HL-60 (cell line): Measurements from ENCODE around the gene ZNF446.

Source experiments
- DNase-seq, 2 experiments: peaks; one replicate each; pipeline ENCODE4 v3.0.0-alpha.2; 2010 to 2020; ENCODE audit warnings: low read depth in 1 of 2, low spot score in 1 of 2
- H3K27ac ChIP-seq: fragments of 250-450 bp; sonication (Bioruptor Pico); replicated peaks from 2 replicates; pipeline ENCODE4 v1.5.1; 2020; ENCODE audit warnings: mild to moderate bottlenecking, moderate library complexity
- H3K27me3 ChIP-seq: fragments of 250-450 bp; sonication (Bioruptor Pico); 2 replicates; pipeline ENCODE4 v1.5.1; 2021; ENCODE audit warnings: mild to moderate bottlenecking, moderate library complexity; ENCODE audit not compliant: insufficient read depth, poor library complexity, severe bottlenecking
- H3K4me3 ChIP-seq: replicated peaks from 2 replicates; pipeline ENCODE4 v1.5.1; 2011; ENCODE audit warnings: mild to moderate bottlenecking, control low read depth, low read length; ENCODE audit not compliant: insufficient read depth
- GABPA ChIP-seq: IDR thresholded peaks from 2 replicates; pipeline ENCODE4 v1.6.1; 2012; ENCODE audit warnings: low read depth
- POLR2AphosphoS5 ChIP-seq: IDR thresholded peaks from 2 replicates; pipeline ENCODE4 v1.6.1; 2012; ENCODE audit warnings: low read depth
- SPI1 ChIP-seq: IDR thresholded peaks from 2 replicates; pipeline ENCODE4 v1.6.1; 2012; ENCODE audit warnings: low read depth, mild to moderate bottlenecking, borderline replicate concordance
- TF ChIP-seq, protein P1 (sequence below): IDR thresholded peaks from 2 replicates; pipeline ENCODE4 v1.6.1; 2012; ENCODE audit warnings: low read depth; ENCODE audit not compliant: insufficient replicate concordance
- TF ChIP-seq, protein P2 (sequence below): IDR thresholded peaks from one replicate; pipeline ENCODE4 v1.5.1; 2011; ENCODE audit warnings: low read length, control low read depth, inconsistent platforms; ENCODE audit not compliant: insufficient read depth

Gene ZNF446

DNA sequence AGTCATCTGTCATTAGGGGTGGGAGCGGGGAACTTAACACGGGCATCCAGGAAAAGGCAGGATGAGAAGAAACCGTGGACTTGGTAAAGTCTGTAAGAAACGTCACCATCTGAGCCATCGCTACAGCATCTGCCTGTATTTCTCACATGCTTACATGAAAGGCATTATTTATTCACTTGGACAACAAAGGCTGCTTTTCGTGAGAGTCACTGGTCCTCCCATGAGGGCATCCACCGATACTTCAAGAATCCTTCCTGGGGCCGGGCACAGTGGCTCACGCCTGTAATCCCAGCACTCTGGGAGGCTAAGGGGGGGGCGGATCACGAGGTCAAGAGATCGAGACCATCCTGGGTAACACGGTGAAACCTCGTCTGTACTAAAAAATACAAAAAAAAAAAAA lies 16.1 kb downstream of the ZNF446 start:
- Histone ChIP-seq H3K27me3 (no peaks in the 10 kb centered on the region), H3K4me3 (no peak overlapping the region), H3K27ac (no peak overlapping the region)
- no peak for DNase-seq
- TF ChIP-seq, protein P1, sequence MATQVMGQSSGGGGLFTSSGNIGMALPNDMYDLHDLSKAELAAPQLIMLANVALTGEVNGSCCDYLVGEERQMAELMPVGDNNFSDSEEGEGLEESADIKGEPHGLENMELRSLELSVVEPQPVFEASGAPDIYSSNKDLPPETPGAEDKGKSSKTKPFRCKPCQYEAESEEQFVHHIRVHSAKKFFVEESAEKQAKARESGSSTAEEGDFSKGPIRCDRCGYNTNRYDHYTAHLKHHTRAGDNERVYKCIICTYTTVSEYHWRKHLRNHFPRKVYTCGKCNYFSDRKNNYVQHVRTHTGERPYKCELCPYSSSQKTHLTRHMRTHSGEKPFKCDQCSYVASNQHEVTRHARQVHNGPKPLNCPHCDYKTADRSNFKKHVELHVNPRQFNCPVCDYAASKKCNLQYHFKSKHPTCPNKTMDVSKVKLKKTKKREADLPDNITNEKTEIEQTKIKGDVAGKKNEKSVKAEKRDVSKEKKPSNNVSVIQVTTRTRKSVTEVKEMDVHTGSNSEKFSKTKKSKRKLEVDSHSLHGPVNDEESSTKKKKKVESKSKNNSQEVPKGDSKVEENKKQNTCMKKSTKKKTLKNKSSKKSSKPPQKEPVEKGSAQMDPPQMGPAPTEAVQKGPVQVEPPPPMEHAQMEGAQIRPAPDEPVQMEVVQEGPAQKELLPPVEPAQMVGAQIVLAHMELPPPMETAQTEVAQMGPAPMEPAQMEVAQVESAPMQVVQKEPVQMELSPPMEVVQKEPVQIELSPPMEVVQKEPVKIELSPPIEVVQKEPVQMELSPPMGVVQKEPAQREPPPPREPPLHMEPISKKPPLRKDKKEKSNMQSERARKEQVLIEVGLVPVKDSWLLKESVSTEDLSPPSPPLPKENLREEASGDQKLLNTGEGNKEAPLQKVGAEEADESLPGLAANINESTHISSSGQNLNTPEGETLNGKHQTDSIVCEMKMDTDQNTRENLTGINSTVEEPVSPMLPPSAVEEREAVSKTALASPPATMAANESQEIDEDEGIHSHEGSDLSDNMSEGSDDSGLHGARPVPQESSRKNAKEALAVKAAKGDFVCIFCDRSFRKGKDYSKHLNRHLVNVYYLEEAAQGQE = no peak
- TF ChIP-seq GABPA = no peak
- TF ChIP-seq SPI1 = no peak

DNA sequence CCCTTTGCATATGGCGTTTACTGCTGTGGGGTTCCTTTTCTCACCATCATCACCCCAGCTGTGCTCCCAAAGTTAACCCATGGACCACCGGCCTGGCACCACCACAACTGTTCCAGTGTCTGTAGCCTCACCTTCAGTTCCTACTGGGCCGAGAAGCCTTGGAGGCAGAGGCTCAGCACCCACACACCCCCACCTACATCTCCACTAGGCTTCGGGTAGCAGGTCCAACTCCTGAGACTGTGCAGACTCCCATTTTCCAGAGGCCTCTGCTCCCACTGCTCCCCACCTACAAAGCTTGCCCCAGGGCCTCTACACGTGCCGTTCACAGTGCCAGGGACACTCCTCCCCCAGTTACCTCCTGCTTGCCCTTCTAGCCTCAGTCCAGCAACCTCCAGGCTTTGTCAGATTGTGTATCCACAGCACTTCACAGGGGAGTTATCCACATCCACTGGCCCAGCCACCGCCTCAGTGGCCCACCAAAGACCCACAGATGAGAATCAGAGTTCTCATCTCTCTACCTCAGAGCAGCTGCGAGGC lies 21.6 kb downstream of the ZNF446 start:
- no peak for TF ChIP-seq POLR2AphosphoS5
- TF ChIP-seq, protein P2, sequence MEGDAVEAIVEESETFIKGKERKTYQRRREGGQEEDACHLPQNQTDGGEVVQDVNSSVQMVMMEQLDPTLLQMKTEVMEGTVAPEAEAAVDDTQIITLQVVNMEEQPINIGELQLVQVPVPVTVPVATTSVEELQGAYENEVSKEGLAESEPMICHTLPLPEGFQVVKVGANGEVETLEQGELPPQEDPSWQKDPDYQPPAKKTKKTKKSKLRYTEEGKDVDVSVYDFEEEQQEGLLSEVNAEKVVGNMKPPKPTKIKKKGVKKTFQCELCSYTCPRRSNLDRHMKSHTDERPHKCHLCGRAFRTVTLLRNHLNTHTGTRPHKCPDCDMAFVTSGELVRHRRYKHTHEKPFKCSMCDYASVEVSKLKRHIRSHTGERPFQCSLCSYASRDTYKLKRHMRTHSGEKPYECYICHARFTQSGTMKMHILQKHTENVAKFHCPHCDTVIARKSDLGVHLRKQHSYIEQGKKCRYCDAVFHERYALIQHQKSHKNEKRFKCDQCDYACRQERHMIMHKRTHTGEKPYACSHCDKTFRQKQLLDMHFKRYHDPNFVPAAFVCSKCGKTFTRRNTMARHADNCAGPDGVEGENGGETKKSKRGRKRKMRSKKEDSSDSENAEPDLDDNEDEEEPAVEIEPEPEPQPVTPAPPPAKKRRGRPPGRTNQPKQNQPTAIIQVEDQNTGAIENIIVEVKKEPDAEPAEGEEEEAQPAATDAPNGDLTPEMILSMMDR = no peak
- TF ChIP-seq, protein P1 = no peak
- H3K27me3 ChIP-seq = no peaks in the 10 kb centered on the region
- H3K27ac ChIP-seq = no peak overlapping the region
- H3K4me3 ChIP-seq = no peak overlapping the region
- no peak for DNase-seq

DNA sequence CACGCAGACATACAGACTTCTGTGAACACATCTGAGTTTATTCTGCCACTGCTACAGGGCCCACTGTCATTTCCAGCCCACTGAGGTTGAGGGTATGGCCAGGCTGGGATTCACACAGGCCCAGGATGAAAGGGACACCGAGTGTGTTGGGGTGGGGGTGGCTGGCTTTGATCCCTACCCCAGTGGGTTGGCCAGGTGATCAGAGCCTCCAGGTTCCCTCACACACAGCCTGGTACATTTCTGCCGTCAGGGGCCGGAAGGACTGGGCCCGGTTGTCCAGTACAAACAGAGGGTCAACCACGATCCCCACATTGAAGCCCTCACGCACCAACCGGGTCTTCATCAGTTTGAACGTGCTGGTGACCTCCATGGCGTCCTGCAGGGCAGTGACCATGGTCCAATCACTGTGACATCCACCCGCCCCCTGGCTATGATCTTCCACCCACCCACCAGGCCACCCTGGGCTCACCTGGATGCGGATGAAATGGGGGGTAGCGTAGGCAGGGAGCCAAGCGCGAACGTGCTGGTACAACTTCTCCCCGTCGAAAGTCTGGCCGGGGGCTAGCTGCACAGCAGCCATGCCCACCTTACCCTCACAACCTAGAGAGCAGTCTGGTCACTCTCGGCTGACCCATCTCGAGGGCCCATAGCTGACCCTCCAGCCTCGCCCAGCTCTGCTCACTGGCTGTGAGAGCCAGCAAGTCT lies 22.3 kb downstream of the ZNF446 start:
- Histone ChIP-seq H3K4me3 (peak overlapping the region; percentile 46), H3K27ac (peak overlapping the region; percentile 52), H3K27me3 (no peaks in the 10 kb centered on the region)
- no peak for DNase-seq
- TF ChIP-seq, protein P2 = no peak
- TF ChIP-seq POLR2AphosphoS5 (no peak), GABPA (no peak), SPI1 (no peak)
- TF ChIP-seq, protein P1 = no peak
